Common myeloid progenitor, CD34-positive (primary cell): Measurements from ENCODE around the gene VPS50.

Source experiments
- CTCF ChIA-PET: fragments of 350-600 bp; sonication (Branson Sonifier 250); formaldehyde crosslinking; loops from one replicate; lab custom pipeline; 2021; ENCODE audit warnings: antibody characterized with exemption; lab: Charles Lee
- POLR2A ChIA-PET: fragments of 350-600 bp; sonication (Branson Sonifier 250); formaldehyde crosslinking; loops from one replicate; lab custom pipeline; 2021; ENCODE audit warnings: antibody characterized with exemption; lab: Charles Lee
- DNase-seq, 3 donors: peaks; one replicate each; pipeline versions ENCODE4 v3.0.0 to v3.0.0-alpha.2; 2013
- H3K27ac ChIP-seq, 2 experiments: 1 replicate in 1 of 2; 2 replicates in 1 of 2; pipeline ENCODE4 v1.7.0; 2013; ENCODE audit warnings: inconsistent platforms in 2 of 2, low read length in 2 of 2, mild to moderate bottlenecking in 2 of 2, low read depth in 1 of 2, moderate library complexity in 1 of 2; ENCODE audit not compliant: severe bottlenecking in 2 of 2, insufficient read depth in 1 of 2, poor library complexity in 1 of 2
- H3K27me3 ChIP-seq, 5 experiments: replicated peaks in 2 of 5; 1 replicate in 3 of 5; 2 replicates in 2 of 5; pipeline versions ENCODE4 v1.6.1 to v1.7.0; 2013; ENCODE audit warnings: low read length in 4 of 5, mild to moderate bottlenecking in 2 of 5, moderate library complexity in 2 of 5, inconsistent platforms in 1 of 5; ENCODE audit not compliant: insufficient read depth in 5 of 5, control insufficient read depth in 4 of 5
- H3K36me3 ChIP-seq, 4 experiments: 1 replicate in 2 of 4; 2 replicates in 2 of 4; pipeline versions ENCODE4 v1.6.1 to v1.7.0; 2013; ENCODE audit warnings: low read length in 3 of 4, control low read depth in 1 of 4, mild to moderate bottlenecking in 1 of 4; ENCODE audit not compliant: control insufficient read depth in 4 of 4, insufficient read depth in 4 of 4
- H3K4me1 ChIP-seq, 4 experiments: 1 replicate in 3 of 4; 2 replicates in 1 of 4; pipeline versions ENCODE4 v1.6.1 to v1.7.1; 2013; ENCODE audit warnings: low read length in 3 of 4, mild to moderate bottlenecking in 3 of 4, control low read depth in 1 of 4, inconsistent platforms in 1 of 4, moderate library complexity in 1 of 4; ENCODE audit not compliant: control insufficient read depth in 4 of 4, insufficient read depth in 4 of 4; ENCODE audit errors: control extremely low read depth in 1 of 4
- H3K4me3 ChIP-seq, 7 experiments: 1 replicate in 4 of 7; 2 replicates in 3 of 7; pipeline versions ENCODE4 v1.5.1 to v1.7.0; 2013; ENCODE audit warnings: mild to moderate bottlenecking in 7 of 7, low read length in 6 of 7, moderate library complexity in 6 of 7, inconsistent platforms in 2 of 7, low read depth in 2 of 7, control low read depth in 1 of 7; ENCODE audit not compliant: insufficient read depth in 4 of 7, control insufficient read depth in 1 of 7; ENCODE audit errors: extremely low read depth in 1 of 7
- H3K9me3 ChIP-seq, 5 experiments: 1 replicate in 4 of 5; 2 replicates in 1 of 5; pipeline versions ENCODE4 v1.6.1 to v1.7.1; 2013; ENCODE audit warnings: low read length in 4 of 5, mild to moderate bottlenecking in 2 of 5, inconsistent platforms in 1 of 5, low read depth in 1 of 5, moderate library complexity in 1 of 5; ENCODE audit not compliant: control insufficient read depth in 4 of 5, insufficient read depth in 2 of 5; ENCODE audit errors: control extremely low read depth in 1 of 5
- WGBS: methylation state at CpG from one replicate; pipeline ENCODE4 v1.1.5; 2013; ENCODE audit not compliant: insufficient coverage; 5-methylcytosine and 5-hydroxymethylcytosine counted together

Gene VPS50

DNA sequence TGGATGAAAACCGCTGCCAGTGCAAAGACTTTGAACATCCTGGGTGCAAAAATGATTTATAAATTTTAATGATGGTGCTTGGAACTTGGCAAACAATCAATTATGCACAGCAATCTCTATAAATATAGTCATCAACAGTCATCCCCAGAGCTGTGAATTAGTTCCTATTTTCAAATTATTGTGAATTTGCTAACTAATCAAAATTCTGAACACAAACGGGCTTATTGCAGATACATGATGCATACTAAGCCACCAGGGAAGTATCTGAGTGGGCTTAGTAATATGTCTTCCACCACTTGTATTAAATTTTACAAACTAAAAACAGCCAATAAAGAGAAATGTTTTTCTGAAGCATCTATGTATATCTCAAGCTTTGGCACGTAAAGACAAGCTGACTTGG lies 177.2 kb downstream of the VPS50 start:
- WGBS, result 100% methylated on average over 1 of the region's 3 CpGs
- POLR2A ChIA-PET, result no interaction called here
- Histone ChIP-seq H3K9me3 (peaks cover 0 to 8% (median 5%) of the 10 kb centered on the region in 5 experiments), H3K4me3 (no peak overlapping the region), H3K27ac (no peak overlapping the region), H3K27me3 (peaks cover 0 to 2% (median 0%) of the 10 kb centered on the region in 5 experiments), H3K4me1 (no peaks in the 10 kb centered on the region), H3K36me3 (no peaks in the 10 kb centered on the region)
- DNase-seq, result no peak
- CTCF ChIA-PET, result no interaction called here
